Activated naive CD4-positive, alpha-beta T cell treated with anti-CD3 and anti-CD28 coated beads, Interleukin-2, amount 10 ng/mL, durations not matched to agents 7 days and 5 days (primary cell): ENCODE results near the gene C2orf68.
"Not testable (repeated sequence)": the region's sequence is repeated elsewhere in the genome, so short reads cannot be mapped to it uniquely, and the experiment has no call there.

ENCODE experiments used
- CTCF ChIA-PET: fragments of 350-600 bp; sonication (Branson Sonifier 250); formaldehyde crosslinking; loops from one replicate; lab custom pipeline; 2021; ENCODE audit warnings: antibody characterized with exemption; lab: Charles Lee
- DNase-seq: peaks from one replicate; pipeline ENCODE4 v3.0.0-alpha.2; 2020
- H3K27ac Mint-ChIP-seq: one replicate; pipeline ENCODE4 v1.8.0; 2021; ENCODE audit warnings: mild to moderate bottlenecking, moderate library complexity, mixed read lengths
- H3K27me3 Mint-ChIP-seq: one replicate; pipeline ENCODE4 v1.8.0; 2021; ENCODE audit warnings: mild to moderate bottlenecking, mixed read lengths
- H3K36me3 Mint-ChIP-seq: one replicate; pipeline ENCODE4 v1.8.0; 2021; ENCODE audit warnings: mixed read lengths
- H3K4me1 Mint-ChIP-seq: one replicate; pipeline ENCODE4 v1.8.0; 2021; ENCODE audit warnings: mixed read lengths
- H3K4me3 Mint-ChIP-seq: one replicate; pipeline ENCODE4 v1.8.0; 2021; ENCODE audit warnings: mild to moderate bottlenecking, moderate library complexity, mixed read lengths
- H3K9me3 Mint-ChIP-seq: one replicate; pipeline ENCODE4 v1.8.0; 2021; ENCODE audit warnings: mixed read lengths

C2orf68 gene

GRCh38 chr2:85600951-85601770, 10.7 kb downstream of the C2orf68 start:
- Mint-ChIP-seq H3K27ac (no peak overlapping the region), H3K9me3 (no peaks in the 10 kb centered on the region), H3K36me3 (peaks cover 9% of the 10 kb centered on the region), H3K4me3 (peak overlapping the region; percentile 81), H3K27me3 (peaks cover 12% of the 10 kb centered on the region), H3K4me1 (peaks cover 27% of the 10 kb centered on the region)
- no peak for DNase-seq
- CTCF ChIA-PET = no interaction called here

GRCh38 chr2:85600235-85600575, 11.7 kb downstream of the C2orf68 start:
- H3K4me3 Mint-ChIP-seq = no peak overlapping the region
- CTCF ChIA-PET = interaction anchor here (1.2 kb wide), 1 partner anchor 36 kb away, joined by 4 read pairs; no protein-coding TSS in a partner anchor
- DNase-seq = no peak
- H3K36me3 Mint-ChIP-seq = peaks cover 14% of the 10 kb centered on the region
- peaks cover 12% of the 10 kb centered on the region for H3K27me3 Mint-ChIP-seq
- H3K4me1 Mint-ChIP-seq = peaks cover 35% of the 10 kb centered on the region
- H3K9me3 Mint-ChIP-seq = no peaks in the 10 kb centered on the region
- no peak overlapping the region for H3K27ac Mint-ChIP-seq

GRCh38 chr2:85599468-85600234, 12.2 kb downstream of the C2orf68 start:
- Mint-ChIP-seq H3K4me1 (peaks cover 37% of the 10 kb centered on the region), H3K9me3 (no peaks in the 10 kb centered on the region), H3K27me3 (peaks cover 12% of the 10 kb centered on the region), H3K36me3 (peaks cover 14% of the 10 kb centered on the region), H3K27ac (no peak overlapping the region), H3K4me3 (no peak overlapping the region)
- CTCF ChIA-PET = interaction anchor here (1.2 kb wide), 2 partner anchors 37 to 48 kb away, joined by 3 to 4 read pairs; no protein-coding TSS in a partner anchor
- no peak for DNase-seq

- H3K4me1 Mint-ChIP-seq = peaks cover 43% of the 10 kb centered on the region
- no peaks in the 10 kb centered on the region for H3K9me3 Mint-ChIP-seq
- no peak overlapping the region for H3K27ac Mint-ChIP-seq
- peaks cover 9% of the 10 kb centered on the region for H3K27me3 Mint-ChIP-seq
- peaks cover 17% of the 10 kb centered on the region for H3K36me3 Mint-ChIP-seq
- no peak for DNase-seq
- CTCF ChIA-PET = interaction anchor here (1.2 kb wide), 1 partner anchor 47 kb away, joined by 3 read pairs; no protein-coding TSS in a partner anchor
- H3K4me3 Mint-ChIP-seq = no peak overlapping the region
These were observed 13.1 kb downstream of the C2orf68 start for GRCh38 chr2:85598594-85599340.

- Mint-ChIP-seq H3K36me3 (peaks cover 17% of the 10 kb centered on the region), H3K27ac (peak overlapping the region; percentile 91), H3K27me3 (peaks cover 3% of the 10 kb centered on the region), H3K4me3 (peak overlapping the region; percentile 99), H3K9me3 (no peaks in the 10 kb centered on the region), H3K4me1 (peaks cover 40% of the 10 kb centered on the region)
- no peak for DNase-seq
- CTCF ChIA-PET = no interaction called here
These were observed 14.6 kb downstream of the C2orf68 start for GRCh38 chr2:85597241-85597640.

- CTCF ChIA-PET = interaction anchor here (1.3 kb wide), 1 partner anchor 20 kb away, joined by 4 read pairs; no protein-coding TSS in a partner anchor
- H3K27ac Mint-ChIP-seq = peak overlapping the region; percentile 91
- no peaks in the 10 kb centered on the region for H3K9me3 Mint-ChIP-seq
- H3K4me3 Mint-ChIP-seq = peak overlapping the region; percentile 99
- H3K27me3 Mint-ChIP-seq = no peaks in the 10 kb centered on the region
- peaks cover 18% of the 10 kb centered on the region for H3K36me3 Mint-ChIP-seq
- DNase-seq = no peak
- H3K4me1 Mint-ChIP-seq = peaks cover 36% of the 10 kb centered on the region
These were observed 15.3 kb downstream of the C2orf68 start for GRCh38 chr2:85596486-85597143.

GRCh38 chr2:85596026-85596333, 15.9 kb downstream of the C2orf68 start:
- Mint-ChIP-seq H3K27ac (peak overlapping the region; percentile 91), H3K27me3 (no peaks in the 10 kb centered on the region), H3K4me3 (peak overlapping the region; percentile 99), H3K4me1 (peaks cover 37% of the 10 kb centered on the region), H3K36me3 (peaks cover 21% of the 10 kb centered on the region), H3K9me3 (no peaks in the 10 kb centered on the region)
- no peak for DNase-seq
- CTCF ChIA-PET = interaction anchor here (1.2 to 1.8 kb wide), 3 partner anchors 8 to 176 kb away, joined by 3 to 8 read pairs (median 4); no protein-coding TSS in a partner anchor

GRCh38 chr2:85595301-85596025, 16.4 kb downstream of the C2orf68 start, which contains the start of gene RNF181:
Gene RNF181, plus strand, starts transcription at chr2:85595745. Its CDS starts 19 bp downstream, at chr2:85595764.
- CTCF ChIA-PET = interaction anchor here (1.2 to 1.8 kb wide), 5 partner anchors 9 to 175 kb away, joined by 3 to 8 read pairs (median 3); no protein-coding TSS in a partner anchor
- Mint-ChIP-seq H3K4me1 (peaks cover 38% of the 10 kb centered on the region), H3K27me3 (no peaks in the 10 kb centered on the region), H3K36me3 (peaks cover 21% of the 10 kb centered on the region), H3K27ac (peak within 1 kb of the TSS; percentile 91), H3K9me3 (no peaks in the 10 kb centered on the region), H3K4me3 (peak within 1 kb of the TSS; percentile 99)
- peak; percentile 96 for DNase-seq

GRCh38 chr2:85594715-85595300, 17.1 kb downstream of the C2orf68 start:
- CTCF ChIA-PET = interaction anchor here (1.2 to 1.8 kb wide), 4 partner anchors 9 to 175 kb away, joined by 3 to 8 read pairs (median 3); no protein-coding TSS in a partner anchor
- H3K36me3 Mint-ChIP-seq = peaks cover 21% of the 10 kb centered on the region
- DNase-seq = no peak
- peak overlapping the region; percentile 91 for H3K27ac Mint-ChIP-seq
- H3K27me3 Mint-ChIP-seq = no peaks in the 10 kb centered on the region
- H3K4me3 Mint-ChIP-seq = peak overlapping the region; percentile 99
- no peaks in the 10 kb centered on the region for H3K9me3 Mint-ChIP-seq
- peaks cover 44% of the 10 kb centered on the region for H3K4me1 Mint-ChIP-seq

- peaks cover 56% of the 10 kb centered on the region for H3K4me1 Mint-ChIP-seq
- H3K9me3 Mint-ChIP-seq = no peaks in the 10 kb centered on the region
- H3K27me3 Mint-ChIP-seq = no peaks in the 10 kb centered on the region
- no peak for DNase-seq
- H3K36me3 Mint-ChIP-seq = peaks cover 18% of the 10 kb centered on the region
- H3K27ac Mint-ChIP-seq = no peak overlapping the region
- H3K4me3 Mint-ChIP-seq = peak overlapping the region; percentile 99
- CTCF ChIA-PET = interaction anchor here (1.2 kb wide), 1 partner anchor 41 kb away, joined by 3 read pairs; no protein-coding TSS in a partner anchor
These were observed 18.8 kb downstream of the C2orf68 start for GRCh38 chr2:85593023-85593422.

- not testable (repeated sequence) for H3K4me3 Mint-ChIP-seq
- peaks cover 63% of the 10 kb centered on the region for H3K4me1 Mint-ChIP-seq
- CTCF ChIA-PET = interaction anchor here (1.2 kb wide), 1 partner anchor 40 kb away, joined by 3 read pairs; no protein-coding TSS in a partner anchor
These were observed 19.6 kb downstream of the C2orf68 start for GRCh38 chr2:85592299-85592698.

GRCh38 chr2:85591563-85591962, 20.3 kb downstream of the C2orf68 start:
- H3K4me3 Mint-ChIP-seq = no peak overlapping the region
- H3K4me1 Mint-ChIP-seq = peaks cover 57% of the 10 kb centered on the region
- no peaks in the 10 kb centered on the region for H3K9me3 Mint-ChIP-seq
- DNase-seq = no peak
- H3K36me3 Mint-ChIP-seq = peaks cover 13% of the 10 kb centered on the region
- no peak overlapping the region for H3K27ac Mint-ChIP-seq
- CTCF ChIA-PET = no interaction called here
- H3K27me3 Mint-ChIP-seq = no peaks in the 10 kb centered on the region

More at GRCh38 chr2:85592299-85592698, 19.6 kb downstream of the C2orf68 start:
- DNase-seq, H3K27me3 Mint-ChIP-seq, H3K27ac Mint-ChIP-seq, H3K9me3 Mint-ChIP-seq: not testable (repeated sequence)
- peaks cover 18% of the 10 kb centered on the region for H3K36me3 Mint-ChIP-seq
